Activated naive CD4-positive, alpha-beta T cell treated with anti-CD3 and anti-CD28 coated beads, Interleukin-2, amount 50 U/mL, for 24 hours (primary cell): Measurements from ENCODE around the gene ADAM22.
"Not testable (repeated sequence)": the region's sequence is repeated elsewhere in the genome, so short reads cannot be mapped to it uniquely, and the experiment has no call there.

Source experiments
- H3K27ac Mint-ChIP-seq: one replicate; pipeline ENCODE4 v1.8.0; 2021; ENCODE audit warnings: mild to moderate bottlenecking, mixed read lengths
- H3K27me3 Mint-ChIP-seq: one replicate; pipeline ENCODE4 v1.8.0; 2021; ENCODE audit warnings: mixed read lengths
- H3K36me3 Mint-ChIP-seq: one replicate; pipeline ENCODE4 v1.8.0; 2021; ENCODE audit warnings: mixed read lengths
- H3K4me1 Mint-ChIP-seq: one replicate; pipeline ENCODE4 v1.8.0; 2021; ENCODE audit warnings: mixed read lengths
- H3K4me3 Mint-ChIP-seq: one replicate; pipeline ENCODE4 v1.8.0; 2021; ENCODE audit warnings: mild to moderate bottlenecking, mixed read lengths
- H3K9me3 Mint-ChIP-seq: one replicate; pipeline ENCODE4 v1.8.0; 2021; ENCODE audit warnings: mixed read lengths

ADAM22 gene

DNA sequence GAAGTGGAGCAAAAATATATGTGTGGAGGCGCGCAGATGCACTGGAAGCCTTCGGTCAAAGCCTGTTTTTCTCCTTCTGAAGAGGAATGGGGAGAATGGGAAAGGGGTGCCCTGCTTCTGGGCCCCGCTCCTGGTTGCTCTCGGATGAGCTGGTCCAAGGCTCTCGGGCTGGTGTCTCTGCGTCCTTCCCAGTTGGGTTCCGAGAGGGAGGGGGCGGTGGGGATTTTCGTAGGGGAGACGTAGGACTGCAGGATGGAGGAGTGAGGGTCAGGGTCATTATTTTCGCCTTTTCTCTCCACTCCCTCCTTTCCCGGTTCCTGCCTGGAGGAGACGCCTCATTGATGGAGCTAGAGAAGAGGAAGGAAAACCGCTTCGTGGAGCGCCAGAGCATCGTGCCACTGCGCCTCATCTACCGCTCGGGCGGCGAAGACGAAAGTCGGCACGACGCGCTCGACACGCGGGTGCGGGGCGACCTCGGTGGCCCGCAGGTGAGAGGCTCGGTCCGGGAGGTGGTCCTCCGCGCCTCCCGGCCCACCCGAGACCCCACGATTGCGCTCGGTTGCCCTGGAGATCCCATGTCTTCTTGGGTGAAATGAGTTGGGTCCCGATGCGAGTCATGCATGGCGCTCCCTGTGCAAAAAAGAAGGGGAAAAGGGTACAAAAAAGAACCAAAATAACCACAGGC, 790 bp downstream of the ADAM22 start:
- Mint-ChIP-seq H3K9me3 (no peaks in the 10 kb centered on the region), H3K27ac (no peak overlapping the region), H3K4me1 (peaks cover 4% of the 10 kb centered on the region), H3K27me3 (no peaks in the 10 kb centered on the region), H3K36me3 (no peaks in the 10 kb centered on the region), H3K4me3 (peak overlapping the region; percentile 86)

DNA sequence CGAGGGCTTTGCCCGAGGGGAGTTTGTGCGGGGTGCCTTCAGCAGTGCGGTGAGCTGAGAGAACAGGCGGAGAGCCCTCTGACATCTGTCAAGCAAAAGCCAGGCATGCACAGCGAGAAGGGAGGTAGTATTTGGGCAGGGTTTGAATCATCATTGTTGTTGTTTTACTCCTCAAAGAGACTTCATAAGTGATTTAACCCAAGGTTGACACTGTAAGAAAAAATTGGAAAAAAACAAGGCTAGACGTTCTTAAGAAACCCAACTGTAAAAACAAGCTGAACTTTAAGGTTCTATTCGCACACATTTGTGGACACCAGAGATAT, 1.3 kb downstream of the ADAM22 start:
- no peaks in the 10 kb centered on the region for H3K9me3 Mint-ChIP-seq
- H3K4me3 Mint-ChIP-seq, result peak overlapping the region; percentile 86
- no peak overlapping the region for H3K27ac Mint-ChIP-seq
- no peaks in the 10 kb centered on the region for H3K36me3 Mint-ChIP-seq
- peaks cover 4% of the 10 kb centered on the region for H3K4me1 Mint-ChIP-seq
- H3K27me3 Mint-ChIP-seq, result no peaks in the 10 kb centered on the region

DNA sequence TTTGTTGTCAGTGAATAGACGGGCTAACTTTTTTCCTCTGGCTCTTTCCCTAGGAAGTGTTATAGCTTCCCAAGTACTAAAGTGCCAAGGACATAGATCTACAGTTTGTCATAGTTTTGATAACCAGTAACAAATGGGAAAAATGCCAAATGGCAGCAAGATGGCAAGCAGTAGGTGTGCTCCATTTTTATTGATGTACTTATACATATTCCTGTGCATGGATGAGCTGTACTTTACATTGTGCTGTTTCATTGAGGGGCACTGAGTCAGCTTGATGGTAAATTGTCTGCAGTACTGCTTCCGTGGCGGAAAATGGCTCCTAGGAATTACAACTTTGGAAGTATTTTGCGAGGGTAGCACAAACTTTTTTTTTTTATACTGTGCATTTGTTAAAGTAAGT, 7.1 kb downstream of the ADAM22 start:
- Mint-ChIP-seq H3K4me3 (no peak overlapping the region), H3K4me1 (no peaks in the 10 kb centered on the region), H3K36me3 (no peaks in the 10 kb centered on the region), H3K27ac (no peak overlapping the region), H3K27me3 (no peaks in the 10 kb centered on the region), H3K9me3 (no peaks in the 10 kb centered on the region)

DNA sequence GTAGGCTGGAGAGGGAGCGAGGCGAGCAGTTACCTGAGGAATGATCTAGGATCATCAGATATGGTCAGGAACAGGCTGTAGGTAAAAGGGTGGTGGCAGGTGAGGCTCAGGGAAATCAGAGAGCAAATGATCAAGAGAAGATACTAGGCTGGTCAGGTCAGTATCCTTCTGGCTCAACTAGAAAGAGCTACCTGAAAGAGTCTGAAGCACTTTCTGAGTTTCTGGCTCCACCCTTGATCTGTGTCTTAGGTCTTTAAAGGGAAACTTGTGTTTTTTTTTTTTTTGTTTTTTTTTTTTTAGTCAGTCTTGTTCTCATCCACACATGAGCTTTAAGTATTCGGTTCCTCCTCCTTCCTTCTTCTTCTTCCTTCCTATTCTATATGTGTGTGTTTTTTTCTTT, 10.5 kb downstream of the ADAM22 start:
- H3K27ac Mint-ChIP-seq, result no peak overlapping the region

DNA sequence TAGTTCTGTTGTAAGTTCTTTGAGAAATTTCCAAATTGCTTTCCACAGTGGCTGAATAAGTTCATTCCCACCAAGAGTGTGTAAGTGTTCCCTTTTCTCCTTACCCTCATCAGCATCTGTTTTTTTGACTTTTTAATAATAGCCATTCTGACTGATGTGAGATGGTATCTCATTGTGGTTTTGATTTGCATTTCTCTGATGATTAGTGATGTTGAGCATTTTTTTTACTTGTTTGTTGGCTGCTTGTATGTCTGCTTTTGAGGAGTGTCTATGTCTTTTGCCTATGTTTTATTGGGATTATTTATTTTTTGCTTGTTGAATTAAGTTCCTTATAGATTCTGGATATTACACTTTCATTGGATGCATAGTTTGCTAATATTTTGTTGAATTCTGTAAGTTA, 11.9 kb downstream of the ADAM22 start:
- H3K9me3 Mint-ChIP-seq, H3K27ac Mint-ChIP-seq, H3K27me3 Mint-ChIP-seq, H3K36me3 Mint-ChIP-seq, H3K4me3 Mint-ChIP-seq, H3K4me1 Mint-ChIP-seq: not testable (repeated sequence)

More for the DNA sequence above, 10.5 kb downstream of the ADAM22 start:
- H3K4me3 Mint-ChIP-seq, result no peak overlapping the region
- no peaks in the 10 kb centered on the region for H3K27me3 Mint-ChIP-seq
- H3K9me3 Mint-ChIP-seq, result no peaks in the 10 kb centered on the region
- no peaks in the 10 kb centered on the region for H3K4me1 Mint-ChIP-seq
- H3K36me3 Mint-ChIP-seq, result no peaks in the 10 kb centered on the region

DNA sequence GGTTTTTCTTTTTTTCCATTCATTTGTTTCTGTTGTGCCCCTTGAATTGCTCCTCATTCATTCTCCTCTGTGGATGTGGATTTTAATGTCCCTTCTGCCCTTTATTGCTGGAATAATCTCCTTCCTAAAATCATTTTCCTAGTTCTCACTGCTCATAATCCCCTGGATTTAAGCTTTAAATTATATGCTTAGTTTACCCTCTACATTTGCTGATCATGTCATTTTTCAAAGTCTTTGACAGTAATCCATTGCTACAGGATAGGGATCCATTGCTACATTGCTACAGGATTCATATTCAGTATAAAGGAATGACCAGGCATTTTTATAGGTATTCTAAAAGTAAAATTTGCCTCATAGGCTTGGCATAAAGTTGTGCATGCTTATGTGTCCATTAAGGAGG, 14.3 kb downstream of the ADAM22 start:
- Mint-ChIP-seq H3K27me3 (no peaks in the 10 kb centered on the region), H3K27ac (no peak overlapping the region), H3K4me1 (no peaks in the 10 kb centered on the region), H3K4me3 (no peak overlapping the region), H3K36me3 (peaks cover 1% of the 10 kb centered on the region), H3K9me3 (no peaks in the 10 kb centered on the region)

DNA sequence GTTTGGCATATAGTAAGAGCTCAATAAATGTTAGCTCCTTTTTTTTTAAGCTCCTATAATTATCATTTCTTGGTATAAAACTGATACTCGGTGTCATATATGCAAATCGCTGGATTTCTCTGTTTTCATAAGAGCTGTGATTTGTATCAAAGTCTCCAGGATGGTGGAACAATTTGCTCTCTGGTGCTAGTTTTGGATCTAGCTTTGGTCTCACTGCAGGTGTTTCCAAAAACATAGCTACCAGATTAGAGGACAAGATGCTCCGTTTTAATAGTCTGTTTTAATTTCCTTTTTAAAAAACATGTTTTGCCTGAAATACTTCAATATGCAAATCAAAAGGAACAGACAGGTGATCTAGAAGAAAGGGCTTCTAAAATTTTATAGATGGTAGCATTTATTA, 25.3 kb downstream of the ADAM22 start:
- H3K9me3 Mint-ChIP-seq, result no peaks in the 10 kb centered on the region
- peaks cover 2% of the 10 kb centered on the region for H3K36me3 Mint-ChIP-seq
- no peak overlapping the region for H3K4me3 Mint-ChIP-seq
- H3K27ac Mint-ChIP-seq, result no peak overlapping the region
- no peaks in the 10 kb centered on the region for H3K4me1 Mint-ChIP-seq
- H3K27me3 Mint-ChIP-seq, result no peaks in the 10 kb centered on the region

DNA sequence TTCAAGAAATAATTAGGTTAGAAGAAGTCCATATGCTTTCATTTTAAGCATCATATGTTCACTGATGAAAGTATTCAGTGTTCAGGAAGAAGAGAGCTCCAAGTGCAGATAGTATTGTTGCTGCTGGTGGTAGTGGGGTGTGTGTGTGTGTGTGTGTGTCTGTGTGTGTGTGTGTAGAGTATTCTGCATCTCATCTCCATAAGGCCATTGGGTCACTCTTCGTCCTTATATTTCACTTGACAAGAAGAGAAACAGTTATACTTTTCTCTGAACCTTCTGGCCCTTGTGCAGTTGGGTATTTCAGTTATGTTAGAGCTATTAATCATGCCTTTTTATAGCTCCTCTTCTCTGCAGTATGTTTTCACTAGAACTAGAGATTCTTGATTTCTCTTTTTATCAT, 26.2 kb downstream of the ADAM22 start:
- H3K4me1 Mint-ChIP-seq, result no peaks in the 10 kb centered on the region
- no peak overlapping the region for H3K27ac Mint-ChIP-seq
- no peaks in the 10 kb centered on the region for H3K36me3 Mint-ChIP-seq
- H3K9me3 Mint-ChIP-seq, result no peaks in the 10 kb centered on the region
- H3K27me3 Mint-ChIP-seq, result no peaks in the 10 kb centered on the region
- no peak overlapping the region for H3K4me3 Mint-ChIP-seq

DNA sequence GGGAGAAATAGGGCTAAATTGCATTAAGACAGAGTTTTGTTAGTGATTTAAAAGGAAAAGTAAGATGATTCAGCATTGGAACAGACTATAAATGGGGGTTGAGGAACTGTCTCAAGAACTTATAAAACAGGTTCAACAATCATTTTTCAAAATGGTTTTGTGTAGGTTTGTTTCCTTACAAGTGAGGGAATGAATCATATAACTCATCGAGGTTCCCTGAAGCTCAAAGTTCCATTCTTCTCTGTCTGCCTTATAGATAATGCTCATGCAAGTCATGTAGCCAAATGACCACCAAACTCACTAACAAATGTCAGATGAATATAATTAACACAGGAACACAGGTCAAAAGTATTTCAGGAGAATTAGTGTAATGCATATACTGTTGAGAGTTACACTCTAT, 27.7 kb downstream of the ADAM22 start:
- Mint-ChIP-seq H3K9me3 (no peaks in the 10 kb centered on the region), H3K27me3 (no peaks in the 10 kb centered on the region), H3K4me3 (no peak overlapping the region), H3K36me3 (peaks cover 4% of the 10 kb centered on the region), H3K4me1 (no peaks in the 10 kb centered on the region), H3K27ac (no peak overlapping the region)

DNA sequence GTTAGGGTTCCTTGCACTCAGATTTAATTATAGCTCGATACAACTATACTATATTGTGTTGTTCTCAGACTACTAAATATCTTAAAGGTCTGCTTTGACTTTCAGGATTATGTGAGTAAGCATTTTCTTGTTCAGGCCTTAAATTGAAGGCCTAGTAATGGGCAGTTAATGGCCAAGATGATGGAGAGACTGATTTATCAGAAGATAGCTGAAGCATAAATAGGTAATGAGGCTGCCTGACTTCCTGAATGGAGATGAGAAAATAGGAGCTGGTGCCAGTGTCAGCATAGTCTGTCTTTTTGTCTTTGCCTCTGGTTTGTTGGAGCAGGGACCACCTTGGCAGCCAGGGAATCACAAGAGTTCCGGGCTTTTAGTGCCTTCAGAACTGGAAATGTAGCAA, 32.2 kb downstream of the ADAM22 start:
- Mint-ChIP-seq H3K9me3 (no peaks in the 10 kb centered on the region), H3K4me1 (no peaks in the 10 kb centered on the region), H3K4me3 (no peak overlapping the region), H3K27ac (no peak overlapping the region), H3K27me3 (no peaks in the 10 kb centered on the region), H3K36me3 (peaks cover 4% of the 10 kb centered on the region)

DNA sequence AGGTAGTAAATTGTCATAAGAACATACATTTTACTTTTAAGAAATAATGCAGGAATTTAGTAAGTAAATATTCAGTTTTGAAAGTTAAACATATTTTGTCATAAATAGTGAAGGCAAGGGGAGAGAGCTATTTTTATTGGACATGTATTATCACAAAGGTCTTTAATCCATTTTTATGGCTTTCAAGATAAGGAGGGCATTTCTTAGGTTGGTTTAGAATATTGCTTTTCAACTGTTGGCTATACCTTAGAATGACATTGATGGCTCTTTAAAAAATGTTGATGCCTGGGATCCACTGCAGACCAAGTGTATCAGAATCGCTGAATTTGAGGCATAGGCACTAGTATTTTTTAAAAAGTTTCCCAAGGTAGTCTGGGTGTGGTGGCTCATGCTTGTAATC, 34.0 kb downstream of the ADAM22 start:
- Mint-ChIP-seq H3K27me3 (no peaks in the 10 kb centered on the region), H3K36me3 (peaks cover 4% of the 10 kb centered on the region), H3K9me3 (no peaks in the 10 kb centered on the region), H3K27ac (no peak overlapping the region), H3K4me1 (no peaks in the 10 kb centered on the region), H3K4me3 (no peak overlapping the region)

DNA sequence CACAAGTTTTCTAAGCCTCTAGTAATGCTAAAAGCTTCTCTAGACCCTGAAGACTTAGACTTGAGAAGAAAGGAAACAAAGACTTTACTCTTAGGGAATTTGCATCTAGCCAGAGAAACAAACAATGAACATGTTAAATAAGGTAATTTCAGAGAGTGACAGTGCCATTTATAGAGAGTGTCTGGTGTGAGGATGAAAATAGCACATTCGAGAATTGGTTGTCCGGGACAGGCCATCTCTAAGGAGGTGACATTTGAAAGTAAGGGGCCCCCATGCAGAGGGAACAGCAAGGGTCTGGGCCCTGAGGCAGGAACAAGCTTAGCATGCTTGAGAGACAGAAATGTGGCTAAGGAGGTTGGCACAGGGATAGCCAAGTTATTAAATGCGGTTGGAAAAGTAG, 48.1 kb downstream of the ADAM22 start:
- no peak overlapping the region for H3K4me3 Mint-ChIP-seq
- no peaks in the 10 kb centered on the region for H3K27me3 Mint-ChIP-seq
- H3K36me3 Mint-ChIP-seq, result no peaks in the 10 kb centered on the region
- H3K27ac Mint-ChIP-seq, result no peak overlapping the region
- H3K4me1 Mint-ChIP-seq, result no peaks in the 10 kb centered on the region
- H3K9me3 Mint-ChIP-seq, result no peaks in the 10 kb centered on the region

DNA sequence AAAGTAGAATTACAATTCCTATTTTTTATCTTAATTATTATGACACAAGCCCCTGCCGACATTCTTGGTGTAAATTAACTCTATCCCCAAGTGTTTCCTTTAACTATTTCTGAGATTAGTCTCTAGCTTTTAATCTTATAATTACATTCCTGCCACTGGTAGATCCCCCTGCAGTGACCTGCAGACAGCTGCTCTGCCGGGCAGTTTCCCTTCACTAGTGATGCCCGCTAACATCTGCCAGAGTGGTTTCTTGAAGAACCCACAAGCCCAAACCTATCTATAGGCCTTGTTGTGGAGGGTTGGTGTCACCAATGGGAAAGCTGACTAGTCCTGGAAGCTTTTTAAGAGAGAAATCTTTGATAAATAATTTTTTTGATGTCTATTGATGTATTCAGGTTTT, 50.0 kb downstream of the ADAM22 start:
- Mint-ChIP-seq H3K9me3 (no peaks in the 10 kb centered on the region), H3K27ac (no peak overlapping the region), H3K4me1 (no peaks in the 10 kb centered on the region), H3K36me3 (no peaks in the 10 kb centered on the region), H3K4me3 (no peak overlapping the region), H3K27me3 (no peaks in the 10 kb centered on the region)

DNA sequence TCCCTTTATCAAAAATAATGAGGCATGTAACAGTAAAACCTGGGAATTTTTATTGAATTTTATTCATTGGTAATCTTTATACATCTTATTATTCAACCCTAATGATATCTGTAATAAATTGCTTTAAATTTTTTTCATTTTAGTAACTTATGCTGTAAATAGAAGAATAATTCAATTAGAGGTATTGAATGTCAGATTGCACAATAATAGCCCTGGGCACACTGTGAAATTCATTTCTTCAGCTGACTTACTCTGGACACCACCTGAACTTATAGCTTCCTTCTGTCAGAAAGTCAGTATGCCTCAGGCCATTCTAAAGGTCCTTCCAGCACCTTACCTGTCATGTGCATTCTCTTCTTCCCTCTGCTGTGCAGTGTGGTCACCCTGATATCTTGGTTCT, 59.2 kb downstream of the ADAM22 start:
- Mint-ChIP-seq H3K9me3 (no peaks in the 10 kb centered on the region), H3K27ac (no peak overlapping the region)

DNA sequence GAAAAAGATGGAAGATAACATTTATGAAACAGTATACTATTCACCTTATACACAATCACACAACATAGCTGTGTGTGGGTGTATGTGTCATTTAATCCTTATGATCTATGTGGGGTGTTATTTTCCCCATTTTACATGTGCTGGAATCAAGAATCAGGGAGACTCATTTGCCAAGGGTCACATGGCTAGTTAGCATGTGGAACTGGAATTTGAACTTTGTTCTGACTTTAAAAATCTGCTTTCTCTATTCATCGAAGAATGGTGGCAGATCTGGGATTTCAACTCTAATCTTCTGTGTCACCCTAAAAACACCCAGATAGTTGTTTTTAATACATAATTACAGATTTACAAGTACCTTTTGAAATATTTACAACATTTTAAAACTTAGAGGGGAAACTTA, 65.2 kb downstream of the ADAM22 start:
- H3K4me3 Mint-ChIP-seq, result no peak overlapping the region
- H3K36me3 Mint-ChIP-seq, result no peaks in the 10 kb centered on the region
- no peaks in the 10 kb centered on the region for H3K27me3 Mint-ChIP-seq
- H3K27ac Mint-ChIP-seq, result no peak overlapping the region
- H3K9me3 Mint-ChIP-seq, result no peaks in the 10 kb centered on the region
- H3K4me1 Mint-ChIP-seq, result no peaks in the 10 kb centered on the region

More for the DNA sequence above, 59.2 kb downstream of the ADAM22 start:
- Mint-ChIP-seq H3K4me1 (no peaks in the 10 kb centered on the region), H3K27me3 (no peaks in the 10 kb centered on the region), H3K36me3 (no peaks in the 10 kb centered on the region), H3K4me3 (no peak overlapping the region)

DNA sequence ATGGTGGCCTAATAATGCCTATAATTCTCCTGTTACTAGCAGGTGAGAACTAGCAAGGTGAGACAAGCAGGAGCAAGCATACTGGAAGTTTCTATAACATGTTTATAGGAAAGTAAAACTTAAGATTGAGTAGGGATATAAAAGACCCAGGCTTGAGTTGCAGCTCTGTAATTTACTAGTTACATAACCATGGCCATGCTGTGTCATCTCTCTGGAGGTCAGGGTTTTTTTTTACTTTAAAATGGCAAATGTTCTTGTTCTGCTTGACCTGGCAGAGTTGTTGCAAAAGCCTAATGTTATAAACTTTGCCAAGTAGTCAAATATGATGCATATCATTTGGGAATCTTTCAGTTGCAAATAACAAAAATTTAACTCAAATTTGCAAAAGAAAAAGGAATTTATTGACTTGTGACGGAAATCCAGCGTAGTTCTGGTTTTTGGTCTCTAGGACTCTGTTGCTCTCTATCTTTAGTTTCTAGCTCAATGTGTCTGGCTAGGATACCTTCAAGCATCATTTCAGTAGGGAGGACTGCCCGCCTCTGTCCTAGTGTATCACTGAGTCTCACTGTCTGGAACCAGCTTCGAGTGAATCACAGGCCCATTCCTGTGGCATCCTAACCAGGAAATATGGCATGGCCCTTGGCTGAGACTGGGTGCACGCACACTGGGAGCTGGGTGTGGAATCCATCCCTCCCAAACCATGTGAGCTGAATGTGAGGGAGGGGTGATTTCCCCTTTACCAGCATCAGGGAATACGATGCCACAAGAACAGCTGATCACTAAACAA, 67.9 kb downstream of the ADAM22 start:
- H3K27ac Mint-ChIP-seq, result no peak overlapping the region
- H3K36me3 Mint-ChIP-seq, result peaks cover 3% of the 10 kb centered on the region
- H3K27me3 Mint-ChIP-seq, result no peaks in the 10 kb centered on the region
- no peak overlapping the region for H3K4me3 Mint-ChIP-seq
- no peaks in the 10 kb centered on the region for H3K9me3 Mint-ChIP-seq
- no peaks in the 10 kb centered on the region for H3K4me1 Mint-ChIP-seq

DNA sequence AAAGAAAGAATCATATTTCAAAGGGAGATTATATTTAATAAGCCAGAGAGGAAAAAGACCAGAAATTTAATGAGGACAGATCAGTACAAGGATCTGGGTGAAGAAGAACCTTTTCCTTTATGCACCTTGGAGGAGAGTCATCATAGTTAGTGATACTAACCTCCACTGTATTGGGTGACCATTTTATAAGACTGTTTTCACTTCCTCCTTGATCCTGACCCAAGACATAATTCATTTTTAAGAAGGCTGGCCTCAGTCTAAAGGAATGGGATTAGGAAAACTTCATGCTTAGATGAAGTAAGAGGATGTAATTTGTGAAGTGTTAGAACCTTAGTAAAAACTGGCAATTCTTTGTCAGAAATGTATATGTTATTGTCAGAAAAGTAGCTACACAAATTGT, 68.6 kb downstream of the ADAM22 start:
- Mint-ChIP-seq H3K4me1 (no peaks in the 10 kb centered on the region), H3K27ac (no peak overlapping the region), H3K27me3 (no peaks in the 10 kb centered on the region), H3K36me3 (peaks cover 3% of the 10 kb centered on the region), H3K4me3 (no peak overlapping the region), H3K9me3 (no peaks in the 10 kb centered on the region)
